Left lobe of liver (tissue), 2 donors: ENCODE data around the gene CD79B. TPM values are rescaled to one million over a fixed set of nuclear protein-coding genes. Genes with fewer than 3 reads are reported as not detected.

Source experiments
- ATAC-seq: fragments of 200-7000 bp; cut with Tn5 transposase; one replicate; pipeline ENCODE4 v1.9.1; 2020; ENCODE audit warnings: mild to moderate bottlenecking, moderate library complexity
- DNase-seq: peaks from one replicate; pipeline ENCODE4 v3.0.0-alpha.2; 2020; ENCODE audit warnings: low spot score
- total RNA-seq: library from RNA; stranded (reverse); gene quantifications from one replicate; pipeline ENCODE4 v1.2.1, GENCODE V29; 2021
- donor health status: DM: no; HTN: no; CAD: no; lungs with moderate emphysema.
- donor health status: DM: no; HTN: yes; CAD: no.

The CD79B gene
- total RNA-seq, 1 donor from 2014 or later, result 0.81 TPM

GRCh38 chr17:63954402-63955063 lies 22.4 kb upstream of the CD79B start:
- no peak for DNase-seq
- ATAC-seq, result no peak

- peak; percentile 81 for ATAC-seq
- peak; percentile 60 for DNase-seq
Observed at GRCh38 chr17:63950940-63951907, 19.1 kb upstream of the CD79B start.

GRCh38 chr17:63949576-63950250 lies 17.6 kb upstream of the CD79B start:
- ATAC-seq (no peak), DNase-seq (no peak)

DNA sequence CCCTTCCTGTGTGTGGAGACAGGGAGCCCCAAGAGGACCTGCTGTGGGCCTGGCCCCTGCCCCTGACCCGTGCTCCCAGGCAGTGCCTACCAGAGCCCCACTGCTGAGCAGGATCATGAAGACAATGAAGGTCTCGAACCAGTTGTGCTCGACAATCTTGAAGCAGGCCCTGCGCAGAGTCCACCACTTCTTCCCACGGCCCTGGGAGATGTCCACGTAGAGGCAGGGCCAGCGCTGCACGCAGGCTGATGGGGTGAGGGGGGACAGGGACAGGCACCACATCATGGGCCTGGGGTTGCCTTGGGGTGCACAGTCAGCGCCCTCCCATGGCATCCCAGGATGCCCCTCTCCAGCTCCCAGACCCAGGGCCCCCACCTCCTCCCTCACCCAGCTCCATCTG lies 16.4 kb upstream of the CD79B start:
- no peak for ATAC-seq
- no peak for DNase-seq

- ATAC-seq (no peak), DNase-seq (no peak)
Observed at GRCh38 chr17:63947711-63948330, 15.7 kb upstream of the CD79B start.

DNA sequence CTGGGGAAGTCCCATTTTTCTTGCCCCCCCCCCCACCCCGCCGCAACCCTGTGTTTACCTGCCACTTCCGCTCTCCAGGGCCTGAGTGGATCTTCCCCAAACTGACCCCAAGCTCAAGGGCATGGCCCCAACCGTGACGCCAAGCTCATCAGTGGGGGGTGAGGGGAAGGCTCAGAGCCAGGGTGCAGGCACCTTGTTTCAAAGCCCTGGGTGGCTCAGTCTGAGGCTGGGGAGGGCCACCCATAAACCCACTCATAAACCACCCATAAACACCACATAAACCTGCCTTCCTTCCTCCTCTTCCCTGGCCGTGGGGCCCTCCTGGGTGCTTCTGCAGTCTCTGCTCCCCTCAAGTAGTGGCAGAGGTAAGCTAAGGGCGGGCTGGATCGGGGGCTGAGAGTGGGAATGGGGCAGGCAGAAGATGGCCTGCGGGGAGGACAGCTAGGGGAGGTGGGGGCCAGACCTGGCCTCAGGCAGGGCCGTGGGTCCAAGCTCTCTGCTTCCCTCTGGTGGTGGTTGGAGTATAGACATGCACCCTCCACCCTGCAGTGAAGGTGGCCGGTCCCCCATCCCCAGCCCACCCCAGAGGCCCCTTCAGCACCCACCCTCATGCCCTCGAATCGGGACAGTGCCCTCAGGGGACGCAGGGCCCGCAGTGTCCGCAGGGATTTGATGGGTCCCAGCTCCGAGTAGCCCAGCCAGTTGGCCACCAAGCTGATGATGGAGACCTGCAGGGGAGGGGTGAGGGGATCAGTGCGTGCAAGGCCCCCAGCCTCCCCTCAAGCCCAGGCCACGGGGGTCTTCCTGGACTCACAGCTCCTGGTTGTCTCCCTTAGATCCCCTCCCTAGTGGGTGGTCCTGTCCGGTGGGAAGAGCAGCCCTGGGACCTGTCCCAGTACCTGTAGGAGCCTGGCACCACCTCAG lies 14.6 kb upstream of the CD79B start:
- no peak for DNase-seq
- ATAC-seq, result peak; percentile 83

DNA sequence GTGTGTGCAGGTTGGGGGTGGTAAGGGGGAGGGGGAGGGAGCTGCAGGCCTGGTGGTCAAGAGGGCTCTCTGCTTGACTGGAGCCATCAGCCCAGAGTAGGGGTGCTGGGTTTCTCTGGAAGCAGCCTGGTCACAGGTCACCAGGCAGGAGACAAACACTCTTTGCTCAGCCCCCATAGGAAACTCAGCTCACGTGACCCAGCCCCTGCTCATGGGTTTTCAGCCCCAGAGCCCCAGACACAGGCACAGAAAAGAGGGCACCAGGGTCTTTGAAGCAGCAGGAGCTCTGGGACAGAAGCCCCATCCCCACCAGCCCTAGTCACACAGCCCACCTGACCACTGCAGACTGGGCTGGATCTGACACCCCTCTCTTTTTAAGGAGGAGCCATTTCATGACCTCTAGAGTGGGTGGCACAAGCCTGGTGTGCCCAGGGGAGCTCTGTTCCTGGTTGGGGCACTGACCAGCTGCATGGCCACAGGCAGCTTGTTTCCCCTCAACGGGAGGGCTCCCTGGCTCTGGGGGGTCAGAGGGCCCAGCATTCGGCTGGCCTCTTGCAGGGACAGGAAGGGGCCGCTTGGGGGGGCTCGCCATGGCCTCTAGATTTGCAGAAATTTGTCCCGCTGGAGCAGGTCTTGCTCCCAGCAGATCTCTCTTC lies 13.8 kb upstream of the CD79B start:
- DNase-seq (no peak), ATAC-seq (no peak)

GRCh38 chr17:63944736-63945499 lies 12.8 kb upstream of the CD79B start:
- ATAC-seq, result no peak
- DNase-seq, result no peak

DNA sequence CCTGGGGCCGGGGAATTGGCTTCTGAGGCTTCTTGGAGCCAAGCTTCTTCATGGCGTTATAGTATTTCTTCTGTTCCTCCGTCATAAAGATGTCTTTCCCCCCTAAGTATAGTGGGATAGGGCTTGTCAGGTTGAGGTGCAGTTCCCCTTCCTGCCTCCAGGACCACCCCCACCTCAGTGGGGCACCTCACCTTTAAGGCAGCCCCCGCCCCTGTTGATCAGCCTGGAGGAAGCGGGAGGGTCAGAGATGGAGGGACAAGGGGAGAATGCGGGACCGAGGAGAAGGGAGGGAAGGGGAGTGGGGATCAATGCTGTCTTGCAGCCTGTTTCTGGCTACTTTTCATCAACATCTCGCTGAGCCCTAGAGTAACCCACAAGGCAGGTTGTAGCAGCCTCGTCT lies 11.6 kb upstream of the CD79B start:
- no peak for ATAC-seq
- no peak for DNase-seq

DNA sequence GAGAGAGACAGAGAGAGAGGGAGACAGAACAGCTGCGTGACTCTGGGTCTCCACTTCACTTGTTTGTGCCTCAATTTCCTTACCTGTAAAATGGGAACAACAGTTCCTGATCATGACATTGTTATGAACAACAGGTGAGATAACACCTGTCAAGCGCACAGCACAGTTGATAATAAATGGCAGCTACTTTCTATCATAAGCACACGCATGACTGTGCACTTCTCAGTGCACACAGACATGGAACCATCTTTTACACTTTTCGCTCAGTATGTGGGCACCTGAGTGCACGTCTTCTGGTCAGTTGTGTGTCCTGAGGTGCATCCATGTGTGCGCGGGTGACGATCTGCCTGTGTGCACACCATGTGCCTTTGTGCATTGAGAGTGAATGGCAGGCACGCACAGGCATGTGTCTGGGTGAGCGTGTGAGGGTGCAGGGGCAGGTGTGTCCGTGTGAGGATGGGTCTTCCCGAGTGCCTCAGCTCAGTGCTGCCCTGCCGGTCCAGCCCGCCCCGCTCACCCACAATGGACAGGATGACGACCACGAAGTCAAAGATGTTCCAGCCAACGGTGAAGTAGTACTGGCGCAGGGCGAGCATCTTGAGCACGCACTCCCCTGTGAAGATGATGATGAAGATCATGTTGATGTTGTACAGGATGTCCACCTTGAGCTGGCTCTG lies 10.3 kb upstream of the CD79B start:
- no peak for ATAC-seq
- no peak for DNase-seq

GRCh38 chr17:63941751-63942150 lies 9.6 kb upstream of the CD79B start:
- ATAC-seq, result no peak
- DNase-seq, result no peak

- no peak for ATAC-seq
- DNase-seq, result no peak
Observed at GRCh38 chr17:63941162-63941561, 9.0 kb upstream of the CD79B start.

- DNase-seq (no peak), ATAC-seq (no peak)
Observed at GRCh38 chr17:63940584-63940983, 8.5 kb upstream of the CD79B start.

- ATAC-seq (no peak), DNase-seq (no peak)
Observed at GRCh38 chr17:63939884-63940283, 7.8 kb upstream of the CD79B start.

DNA sequence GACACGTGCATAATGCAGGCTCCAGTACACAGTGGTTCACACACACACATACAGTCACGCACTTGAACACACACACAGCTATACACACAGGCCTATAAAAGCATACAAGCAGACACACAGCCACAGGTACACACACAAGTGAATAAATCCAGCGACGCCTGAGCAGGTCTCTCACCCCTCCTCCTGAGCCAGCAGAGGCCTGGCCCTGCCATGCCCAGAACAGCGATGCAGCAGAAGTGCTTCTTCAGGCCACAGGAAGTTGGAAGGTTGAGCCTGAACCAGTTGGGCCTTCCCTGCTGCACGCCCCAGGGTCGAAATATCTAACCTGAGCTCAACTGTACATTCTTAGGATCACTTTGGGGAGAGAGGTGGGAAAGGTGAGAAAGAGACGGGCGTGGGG lies 7.3 kb upstream of the CD79B start:
- ATAC-seq (no peak), DNase-seq (no peak)

GRCh38 chr17:63937920-63938319 lies 5.8 kb upstream of the CD79B start:
- no peak for DNase-seq
- no peak for ATAC-seq

DNA sequence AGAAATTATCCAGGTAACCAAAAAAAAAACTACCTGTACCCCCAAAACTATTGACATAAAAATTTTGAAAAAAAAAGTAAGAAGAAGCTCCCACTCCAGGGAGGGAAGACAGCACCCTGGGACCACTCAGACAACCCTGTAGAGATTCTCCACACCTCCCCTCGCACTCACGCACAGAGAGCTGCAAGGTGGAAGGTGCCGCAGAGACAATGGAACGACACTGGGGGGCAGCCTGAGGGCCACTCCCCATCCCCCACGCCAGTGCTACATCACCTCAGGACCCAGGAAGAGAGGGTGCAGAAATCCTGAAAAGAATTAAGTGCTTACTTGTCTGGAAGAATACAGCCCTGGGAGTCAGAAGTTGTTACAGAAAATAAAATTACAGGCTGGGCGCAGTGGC lies 5.2 kb upstream of the CD79B start:
- DNase-seq (no peak), ATAC-seq (no peak)
